Measurements from ENCODE around the gene ZNF155. TPM values are rescaled to one million over a fixed set of nuclear protein-coding genes. Genes with fewer than 3 reads are reported as not detected.

The ZNF155 gene
- polyA plus RNA-seq, 2 donors: 2.9 to 3.4 TPM

- peaks cover 2 to 14% of the 10 kb centered on the region in 2 donors for H3K9me3 ChIP-seq (ENCODE audit: control insufficient read depth in 2 of 2, insufficient read depth in 1 of 2, low read depth in 1 of 2, low read length in 1 of 2)
- 96 to 99% methylated on average over 6 of the region's 6 CpGs for WGBS, 2 donors
- no peak overlapping the region for H3K27ac ChIP-seq (ENCODE audit: low read depth in 2 of 2, low read length in 1 of 2)
- peaks cover 10 to 20% of the 10 kb centered on the region in 2 donors for H3K36me3 ChIP-seq (ENCODE audit: control insufficient read depth in 2 of 2, insufficient read depth in 2 of 2, low read length in 1 of 2)
- H3K4me3 ChIP-seq (ENCODE audit: low read depth in 1 of 2, low read length in 2 of 2): no peak overlapping the region
- H3K27me3 ChIP-seq (ENCODE audit: control insufficient read depth in 1 of 2, insufficient read depth in 2 of 2, low read length in 2 of 2): no peaks in the 10 kb centered on the region
- peaks cover 2 to 3% of the 10 kb centered on the region in 2 donors for H3K4me1 ChIP-seq (ENCODE audit: control insufficient read depth in 2 of 2, insufficient read depth in 2 of 2, low read length in 1 of 2)
Observed at GRCh38 chr19:44026622-44027021, 42.6 kb downstream of the ZNF155 start.

GRCh38 chr19:44032001-44032610 is 48.1 kb downstream of the ZNF155 start:
- H3K27ac ChIP-seq (ENCODE audit: low read depth in 2 of 2, low read length in 1 of 2): no peak overlapping the region
- peaks cover 18 to 21% of the 10 kb centered on the region in 2 donors for H3K36me3 ChIP-seq (ENCODE audit: control insufficient read depth in 2 of 2, insufficient read depth in 2 of 2, low read length in 1 of 2)
- no peaks in the 10 kb centered on the region for H3K4me1 ChIP-seq (ENCODE audit: control insufficient read depth in 2 of 2, insufficient read depth in 2 of 2, low read length in 1 of 2)
- no peak overlapping the region for H3K4me3 ChIP-seq (ENCODE audit: low read depth in 1 of 2, low read length in 2 of 2)
- no peaks in the 10 kb centered on the region for H3K27me3 ChIP-seq (ENCODE audit: control insufficient read depth in 1 of 2, insufficient read depth in 2 of 2, low read length in 2 of 2)
- 81 to 84% methylated on average over 1 of the region's 1 CpG for WGBS, 2 donors
- H3K9me3 ChIP-seq (ENCODE audit: control insufficient read depth in 2 of 2, insufficient read depth in 1 of 2, low read depth in 1 of 2, low read length in 1 of 2): peaks cover 21 to 33% of the 10 kb centered on the region in 2 donors

- WGBS, 2 donors: 81 to 83% methylated on average over 2 of the region's 2 CpGs
- Histone ChIP-seq H3K36me3 (ENCODE audit: control insufficient read depth in 2 of 2, insufficient read depth in 2 of 2, low read length in 1 of 2) (no peaks in the 10 kb centered on the region), H3K27me3 (ENCODE audit: control insufficient read depth in 1 of 2, insufficient read depth in 2 of 2, low read length in 2 of 2) (no peaks in the 10 kb centered on the region), H3K9me3 (ENCODE audit: control insufficient read depth in 2 of 2, insufficient read depth in 1 of 2, low read depth in 1 of 2, low read length in 1 of 2) (peaks cover 0 to 3% of the 10 kb centered on the region in 2 donors), H3K4me1 (ENCODE audit: control insufficient read depth in 2 of 2, insufficient read depth in 2 of 2, low read length in 1 of 2) (no peaks in the 10 kb centered on the region), H3K4me3 (ENCODE audit: low read depth in 1 of 2, low read length in 2 of 2) (no peak overlapping the region), H3K27ac (ENCODE audit: low read depth in 2 of 2, low read length in 1 of 2) (no peak overlapping the region)
Observed at GRCh38 chr19:44042147-44042546, 58.2 kb downstream of the ZNF155 start.

Other genes with a start within 250 kb of the ZNF155 start
- 10 to 100 TPM; 15.8 to 23.2 TPM for gene SMG9, start 229.2 kb upstream of the ZNF155 start, polyA plus RNA-seq
- 1 to 10 TPM; 3.9 to 4.6 TPM for gene KCNN4, start 203.2 kb upstream of the ZNF155 start, polyA plus RNA-seq
- gene LYPD5, start 181.7 kb upstream of the ZNF155 start, polyA plus RNA-seq: 10 to 100 TPM in 1 of 2 donors, 1 to 10 TPM in 1; 3.8 to 12.3 TPM
- gene ZNF283, start 156.9 kb upstream of the ZNF155 start, polyA plus RNA-seq: 1 to 10 TPM; 1.6 to 3.2 TPM
- 1 to 10 TPM in 1 of 2 donors, under 1 TPM in 1; 0.94 to 5.9 TPM for gene ZNF404, start 100.2 kb upstream of the ZNF155 start, polyA plus RNA-seq
- 1 to 10 TPM; 3.0 to 3.2 TPM for gene ZNF45, start 48.9 kb upstream of the ZNF155 start, polyA plus RNA-seq
- 1 to 10 TPM in 1 of 2 donors, under 1 TPM in 1; 0.42 to 1.2 TPM for gene ZNF221, start 33.0 kb upstream of the ZNF155 start, polyA plus RNA-seq
- 1 to 10 TPM; 1.1 to 1.4 TPM for gene ZNF230, start 18.8 kb downstream of the ZNF155 start, polyA plus RNA-seq
- 1 to 10 TPM; 1.4 to 1.6 TPM for gene ZNF222, start 41.2 kb downstream of the ZNF155 start, polyA plus RNA-seq
- gene ZNF223, start 67.8 kb downstream of the ZNF155 start, polyA plus RNA-seq: 1 to 10 TPM; 2.6 to 3.5 TPM
- under 1 TPM; 0.32 to 0.67 TPM for gene ZNF284, start 88.0 kb downstream of the ZNF155 start, polyA plus RNA-seq
- gene ZNF224, start 110.2 kb downstream of the ZNF155 start, polyA plus RNA-seq: 10 to 100 TPM in 1 of 2 donors, 1 to 10 TPM in 1; 6.6 to 10.6 TPM
- gene ZNF225, start 129.2 kb downstream of the ZNF155 start, polyA plus RNA-seq: under 1 TPM; 0.81 to 0.92 TPM
- 1 to 10 TPM; 2.0 to 2.4 TPM for gene ZNF234, start 157.4 kb downstream of the ZNF155 start, polyA plus RNA-seq
- 10 to 100 TPM; 10.0 to 11.5 TPM for gene ZNF226, start 180.9 kb downstream of the ZNF155 start, polyA plus RNA-seq
- gene ZNF227, start 228.3 kb downstream of the ZNF155 start, polyA plus RNA-seq: 1 to 10 TPM; 2.2 to 3.0 TPM

Data from esophagus (tissue), 2 donors.